ENCODE data around the gene MYCL.

DNA sequence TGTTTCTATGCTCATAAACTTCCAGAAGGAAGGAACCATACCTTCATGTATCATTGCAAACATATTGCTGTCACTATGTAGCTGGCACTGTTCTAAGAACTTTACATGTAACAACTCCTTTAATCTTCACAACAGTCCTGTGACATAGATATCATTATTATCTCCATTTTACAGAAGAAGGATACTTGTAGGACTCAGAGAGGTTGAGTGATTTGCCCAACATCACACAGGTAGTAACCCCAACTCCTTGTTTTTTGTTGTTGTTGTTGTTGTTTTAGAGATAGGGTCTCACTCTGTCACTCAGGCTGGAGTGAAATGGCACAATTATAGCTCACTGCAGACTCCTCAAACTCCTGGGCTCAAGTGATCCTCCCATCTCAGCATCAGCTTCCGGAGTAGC, 10.8 kb downstream of the MYCL start:
- TF ChIP-seq ZFX (IDR thresholded peaks at IDR 0.05), result no peak
- TF ChIP-seq, protein P1, sequence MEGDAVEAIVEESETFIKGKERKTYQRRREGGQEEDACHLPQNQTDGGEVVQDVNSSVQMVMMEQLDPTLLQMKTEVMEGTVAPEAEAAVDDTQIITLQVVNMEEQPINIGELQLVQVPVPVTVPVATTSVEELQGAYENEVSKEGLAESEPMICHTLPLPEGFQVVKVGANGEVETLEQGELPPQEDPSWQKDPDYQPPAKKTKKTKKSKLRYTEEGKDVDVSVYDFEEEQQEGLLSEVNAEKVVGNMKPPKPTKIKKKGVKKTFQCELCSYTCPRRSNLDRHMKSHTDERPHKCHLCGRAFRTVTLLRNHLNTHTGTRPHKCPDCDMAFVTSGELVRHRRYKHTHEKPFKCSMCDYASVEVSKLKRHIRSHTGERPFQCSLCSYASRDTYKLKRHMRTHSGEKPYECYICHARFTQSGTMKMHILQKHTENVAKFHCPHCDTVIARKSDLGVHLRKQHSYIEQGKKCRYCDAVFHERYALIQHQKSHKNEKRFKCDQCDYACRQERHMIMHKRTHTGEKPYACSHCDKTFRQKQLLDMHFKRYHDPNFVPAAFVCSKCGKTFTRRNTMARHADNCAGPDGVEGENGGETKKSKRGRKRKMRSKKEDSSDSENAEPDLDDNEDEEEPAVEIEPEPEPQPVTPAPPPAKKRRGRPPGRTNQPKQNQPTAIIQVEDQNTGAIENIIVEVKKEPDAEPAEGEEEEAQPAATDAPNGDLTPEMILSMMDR (conservative IDR thresholded peaks at IDR 0.05), result no peak

Measured in C4-2B (cell line).